NOMO-1 treated with dmso at 0.1 percent for 144 hours (cell line): ENCODE data around the gene ABHD12.
"Not testable (repeated sequence)": the region's sequence is repeated elsewhere in the genome, so short reads cannot be mapped to it uniquely, and the experiment has no call there.

Experiments
- DNase-seq: peaks from one replicate; lab custom pipeline; 2025; ENCODE audit not compliant: unreplicated experiment; lab: John Stamatoyannopoulos, UW

ABHD12 gene

DNA sequence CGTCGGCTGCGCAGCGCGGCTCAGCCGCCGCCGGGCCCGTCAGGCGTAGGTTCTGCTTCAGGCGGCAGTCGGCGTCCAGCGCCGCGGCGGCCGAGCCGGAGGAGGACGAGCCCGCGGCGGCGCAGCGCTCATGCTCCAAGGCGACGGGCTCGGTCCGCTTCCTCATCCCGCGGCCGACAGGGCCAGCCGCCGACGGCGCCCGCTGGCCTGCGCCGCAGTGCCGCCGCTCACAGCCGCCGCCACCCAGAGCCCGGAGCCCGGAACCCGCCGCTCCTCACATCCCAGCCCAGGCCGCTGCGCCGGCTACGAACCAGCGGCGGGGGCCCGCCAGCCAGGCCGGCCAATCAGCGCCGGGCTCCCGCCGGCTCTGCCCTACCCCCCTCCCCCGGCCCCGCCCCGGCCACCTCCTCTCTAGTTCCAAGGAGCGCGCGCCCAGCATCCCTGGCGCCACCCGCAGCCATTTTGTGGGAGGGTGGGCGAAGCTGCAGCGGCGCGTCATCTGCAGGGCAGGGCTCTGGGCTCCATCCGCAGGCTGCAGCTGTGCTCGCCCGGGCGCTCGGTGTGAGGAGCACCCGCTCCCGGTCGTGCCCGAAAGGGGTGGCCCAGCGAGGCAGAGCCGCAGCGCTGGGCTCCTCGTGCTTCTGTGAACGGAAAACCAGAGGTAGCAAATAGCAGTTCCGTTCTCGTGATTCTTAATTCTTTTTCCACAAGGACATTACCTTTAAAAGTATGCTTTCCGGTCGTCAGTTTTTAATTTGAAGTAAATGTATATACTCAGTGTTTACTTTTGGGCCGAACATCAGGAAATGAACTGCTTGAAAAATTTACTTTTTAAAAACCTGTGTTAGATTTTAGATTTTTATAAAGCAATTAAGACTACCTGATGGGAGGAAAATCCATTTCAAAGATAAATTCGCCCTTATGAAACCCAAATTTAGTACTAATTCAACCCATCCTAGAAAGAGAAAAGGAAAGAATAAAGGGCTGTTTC is at the start of gene ABHD12:
Gene ABHD12 (minus strand): TSS at position 298 of the 991 bp plus-strand sequence. CDS start 132 bp downstream, at position 166.
- DNase-seq = peak; percentile 95

DNA sequence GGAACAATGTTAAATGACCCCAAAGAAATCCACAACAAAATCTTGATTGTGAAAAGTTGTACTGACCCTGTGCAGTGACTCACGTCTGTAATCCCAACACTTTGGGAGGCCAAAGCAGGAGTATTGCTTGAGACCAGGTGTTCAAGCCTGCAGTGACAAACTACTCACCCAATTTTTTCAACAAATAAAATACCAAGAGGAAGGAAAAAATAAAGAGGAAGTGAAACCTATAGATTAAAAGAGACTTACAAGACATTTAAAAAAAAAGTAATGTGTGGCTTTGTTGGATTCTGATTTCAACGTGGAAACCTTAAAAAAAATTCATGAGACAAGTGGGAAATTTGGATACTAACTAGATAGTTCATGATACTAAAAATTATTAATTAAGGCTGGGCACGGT is 48.7 kb upstream of the ABHD12 start:
- DNase-seq = peak; percentile 42

DNA sequence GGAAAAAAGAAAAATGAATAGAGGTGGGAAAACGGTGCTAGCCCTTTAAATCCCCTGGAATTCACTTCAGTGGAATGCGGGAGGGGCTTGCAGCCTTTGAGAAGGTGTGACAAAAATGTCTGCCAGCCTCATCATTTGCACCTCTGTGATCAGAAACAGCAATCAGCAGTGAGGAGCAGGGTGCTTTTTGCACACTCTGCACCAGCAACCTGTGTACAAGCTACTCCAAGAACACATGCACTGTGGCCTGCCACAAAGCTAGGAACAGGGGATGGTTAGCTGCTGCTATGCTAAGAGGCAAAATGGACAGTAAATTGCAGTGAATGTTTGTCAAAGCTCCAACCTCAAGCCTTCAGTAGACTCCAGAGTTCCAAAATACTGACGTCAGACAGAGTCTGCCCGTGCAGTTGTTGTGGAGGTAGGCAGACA is 46.5 kb upstream of the ABHD12 start:
- DNase-seq = no peak

DNA sequence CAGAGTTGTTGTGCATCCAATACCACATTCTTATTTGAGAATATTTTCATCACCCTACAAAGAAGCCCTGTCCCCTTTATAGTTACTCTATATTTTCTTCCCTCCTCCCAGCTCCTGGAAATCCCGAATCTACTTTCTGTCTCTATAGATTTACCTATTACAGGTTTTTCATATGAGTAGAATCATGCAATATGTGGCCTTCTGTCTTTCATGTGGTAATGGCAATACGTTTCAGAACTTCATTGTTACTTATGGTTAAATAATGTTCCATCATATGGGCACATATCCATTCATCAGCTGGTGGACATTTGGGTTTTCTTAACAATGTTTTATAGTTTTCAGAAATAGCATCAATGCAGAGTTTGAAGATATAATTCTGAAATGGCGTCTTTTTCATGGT is 33.9 kb upstream of the ABHD12 start:
- DNase-seq = no peak

DNA sequence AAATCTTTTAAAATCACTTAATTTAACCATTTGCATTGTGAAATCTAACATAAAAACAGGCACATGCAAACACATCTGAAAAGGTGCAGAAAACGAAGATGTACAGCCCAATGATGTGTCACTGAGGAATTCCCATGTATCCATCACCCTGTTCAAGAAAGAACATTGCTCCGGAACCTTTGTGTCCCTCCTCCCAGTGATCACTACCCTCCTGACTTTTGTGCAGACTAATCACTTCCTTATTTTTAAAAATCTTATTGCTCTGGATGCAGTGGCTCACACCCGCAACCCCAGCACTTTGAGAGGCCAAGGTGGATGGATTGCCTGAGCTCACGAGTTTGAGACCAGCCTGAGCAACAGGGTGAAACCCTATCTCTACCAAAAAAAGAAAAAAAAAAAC is 31.4 kb upstream of the ABHD12 start:
- no peak for DNase-seq

DNA sequence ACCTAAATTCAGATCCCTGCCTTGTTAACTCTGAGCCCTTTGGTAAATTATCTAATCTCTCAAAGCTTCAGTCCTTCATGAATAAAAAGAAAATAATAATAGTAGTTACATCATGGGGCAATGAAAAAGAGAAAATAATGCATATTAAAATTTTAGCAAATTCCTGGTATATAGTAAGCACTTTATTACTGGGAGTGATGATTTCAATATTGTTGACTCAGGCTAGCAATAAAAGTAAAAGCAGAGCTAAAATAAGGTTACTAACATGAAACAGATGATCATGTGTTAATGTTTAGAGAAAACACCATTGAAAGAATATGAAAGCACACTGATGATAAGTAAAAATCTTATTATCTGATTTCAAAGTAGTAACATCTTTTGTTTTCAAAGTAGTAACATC is 30.5 kb upstream of the ABHD12 start:
- DNase-seq = no peak

DNA sequence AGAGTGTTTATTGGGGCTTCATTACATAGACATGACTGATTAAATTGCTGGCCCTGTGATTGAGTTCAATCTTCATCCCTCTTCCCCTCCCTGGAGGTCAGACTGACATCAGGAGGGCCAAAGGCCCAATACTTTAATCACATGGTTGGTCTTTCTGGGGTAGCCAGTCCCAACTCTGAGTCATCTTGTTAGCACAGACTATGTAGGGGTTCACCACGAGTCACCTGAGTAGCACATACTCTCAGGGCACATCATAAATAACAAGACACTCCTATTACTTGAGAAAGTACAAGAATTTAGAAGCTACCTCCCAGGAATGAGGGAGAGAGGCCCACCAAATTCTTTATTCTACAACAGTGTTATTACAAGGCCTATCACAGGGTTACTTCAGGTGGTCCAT is 28.1 kb upstream of the ABHD12 start:
- DNase-seq = no peak

DNA sequence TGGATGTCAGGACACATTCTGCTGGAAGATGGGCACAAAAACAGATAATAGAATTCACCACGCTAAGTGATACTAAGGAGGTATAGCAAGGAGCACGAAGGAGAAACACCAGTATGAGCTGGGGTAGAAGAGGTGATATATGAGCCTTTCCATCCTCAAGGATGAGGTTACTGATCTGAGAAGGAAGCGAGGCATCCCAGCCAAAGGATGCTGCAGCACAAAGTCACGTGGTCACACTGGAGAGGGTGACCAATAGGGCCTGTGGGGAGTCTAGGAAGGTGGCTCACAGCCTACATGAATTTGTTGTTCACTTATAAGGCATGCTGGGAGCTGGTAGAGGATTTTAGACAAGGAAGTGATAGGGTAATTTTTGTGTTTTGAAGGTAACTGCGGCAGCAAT is 18.3 kb upstream of the ABHD12 start:
- no peak for DNase-seq

DNA sequence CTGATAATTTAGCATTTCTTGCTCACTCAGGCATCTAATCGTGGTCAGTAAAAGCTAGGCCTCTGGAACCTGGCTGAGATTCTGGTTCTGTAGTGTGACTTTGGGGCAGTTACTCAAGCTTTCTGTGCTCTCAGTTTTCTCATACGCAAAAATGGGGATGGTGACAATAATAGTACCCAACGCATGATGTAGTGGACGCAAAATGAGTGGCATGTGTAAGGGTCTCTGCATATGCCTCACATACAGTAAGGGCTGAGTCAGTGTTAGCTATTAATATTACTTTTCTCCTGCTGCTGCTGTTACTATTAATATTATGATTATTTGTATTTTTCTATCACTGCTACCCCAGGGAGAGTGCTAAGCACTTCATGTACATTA is 17.5 kb upstream of the ABHD12 start:
- no peak for DNase-seq

DNA sequence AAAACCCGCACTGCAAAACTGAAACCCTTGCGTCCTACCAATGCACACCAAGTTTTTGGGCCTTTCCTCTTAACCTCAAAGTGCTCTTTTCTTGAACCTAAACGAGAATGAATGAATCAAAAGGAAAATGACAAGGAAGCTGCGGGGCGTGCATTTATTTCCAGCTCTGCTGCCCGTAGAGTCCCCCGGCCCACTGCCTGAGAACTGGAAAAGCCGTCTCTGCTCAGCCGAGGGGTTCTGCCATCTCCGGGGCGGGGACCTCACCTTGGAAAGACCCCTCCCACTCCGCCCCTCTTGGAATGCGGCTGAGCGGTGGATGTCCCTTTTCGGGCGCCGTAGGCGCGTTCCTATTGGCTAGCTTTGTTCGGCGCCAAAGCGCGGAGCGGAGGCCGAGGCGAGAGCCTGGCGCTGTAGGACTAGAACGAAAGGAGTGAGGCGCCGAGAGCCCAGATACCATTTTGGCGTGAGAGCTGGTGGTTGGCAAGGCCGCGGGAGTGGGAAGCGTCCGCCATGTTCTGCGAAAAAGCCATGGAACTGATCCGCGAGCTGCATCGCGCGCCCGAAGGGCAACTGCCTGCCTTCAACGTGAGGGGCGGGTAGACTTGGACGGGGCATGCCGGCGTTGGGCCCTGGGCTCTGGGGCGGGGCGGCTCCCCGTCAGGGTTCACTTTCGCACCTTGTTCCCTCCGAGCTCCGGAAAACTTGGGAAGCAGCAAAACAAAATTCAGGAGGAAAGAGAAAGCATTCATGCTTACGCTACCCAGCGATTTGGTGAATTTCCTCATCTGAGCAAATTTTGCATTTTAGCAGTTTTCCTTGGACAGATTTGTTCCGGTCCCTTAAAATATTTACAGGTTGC is 16.9 kb upstream of the ABHD12 start, which contains the start of gene GINS1:
Gene GINS1 (plus strand): TSS at position 363 of the 859 bp plus-strand sequence. CDS start 148 bp downstream, at position 511.
- DNase-seq = peak; percentile 78

DNA sequence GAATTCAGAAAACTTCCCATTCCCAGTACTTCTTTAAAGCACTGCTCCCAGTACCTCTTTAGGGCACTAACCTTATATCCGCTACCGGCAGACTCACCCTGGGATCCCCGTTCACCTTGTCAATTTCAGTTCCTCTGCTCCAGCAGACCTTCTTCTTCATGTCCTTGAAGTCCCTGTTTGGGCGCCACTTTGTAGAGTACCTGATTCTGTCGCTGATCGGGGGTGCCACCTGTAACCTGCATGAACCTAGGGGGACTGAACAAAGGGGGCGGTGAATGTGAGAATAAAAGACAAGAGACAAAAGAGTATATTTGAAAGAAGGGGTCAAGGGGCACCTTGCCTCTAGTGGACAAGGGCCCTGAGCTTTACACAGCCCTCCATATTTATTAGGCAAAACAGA is 11.9 kb upstream of the ABHD12 start:
- no peak for DNase-seq

DNA sequence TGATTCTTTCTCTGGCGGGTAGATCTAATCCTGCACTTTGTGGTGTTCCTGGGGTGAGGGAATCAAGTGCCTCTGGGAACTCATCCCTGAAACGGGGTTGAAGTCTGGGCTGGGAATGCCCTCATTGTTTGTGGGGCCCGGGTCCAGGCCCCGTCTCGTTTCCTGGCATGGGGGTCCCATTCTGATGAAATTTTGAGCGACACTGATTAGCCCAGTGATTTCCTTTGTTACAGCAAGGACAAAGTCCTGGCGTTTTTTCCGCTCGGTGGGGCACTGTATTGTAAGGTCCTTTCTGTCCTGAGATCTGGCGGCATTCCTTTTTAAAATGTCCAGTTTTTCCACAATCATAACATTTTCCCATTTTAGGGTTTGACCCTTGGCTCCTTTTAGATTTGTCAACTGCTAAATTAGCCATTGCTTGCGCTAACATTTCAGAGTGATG is 9.7 kb upstream of the ABHD12 start:
- not testable (repeated sequence) for DNase-seq

DNA sequence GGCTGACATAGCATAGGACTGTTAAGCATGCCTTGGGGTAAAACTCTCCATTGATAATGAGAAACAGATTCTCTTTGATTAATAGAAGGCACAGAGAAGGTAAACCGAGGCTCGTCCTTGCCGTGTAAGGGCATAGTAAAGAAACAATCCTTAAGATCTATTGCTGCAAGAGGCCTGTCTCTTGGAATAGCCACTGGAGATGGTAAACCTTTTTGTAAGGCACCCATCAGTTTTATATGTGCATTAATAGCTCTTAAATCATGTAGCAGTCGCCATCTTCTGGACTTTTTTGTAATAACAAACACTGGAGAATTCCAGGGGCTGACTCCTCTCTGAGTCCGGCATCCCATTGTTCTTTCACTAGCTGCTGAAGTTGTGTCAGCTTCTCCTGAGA is 8.4 kb upstream of the ABHD12 start:
- peak; percentile 9 for DNase-seq

DNA sequence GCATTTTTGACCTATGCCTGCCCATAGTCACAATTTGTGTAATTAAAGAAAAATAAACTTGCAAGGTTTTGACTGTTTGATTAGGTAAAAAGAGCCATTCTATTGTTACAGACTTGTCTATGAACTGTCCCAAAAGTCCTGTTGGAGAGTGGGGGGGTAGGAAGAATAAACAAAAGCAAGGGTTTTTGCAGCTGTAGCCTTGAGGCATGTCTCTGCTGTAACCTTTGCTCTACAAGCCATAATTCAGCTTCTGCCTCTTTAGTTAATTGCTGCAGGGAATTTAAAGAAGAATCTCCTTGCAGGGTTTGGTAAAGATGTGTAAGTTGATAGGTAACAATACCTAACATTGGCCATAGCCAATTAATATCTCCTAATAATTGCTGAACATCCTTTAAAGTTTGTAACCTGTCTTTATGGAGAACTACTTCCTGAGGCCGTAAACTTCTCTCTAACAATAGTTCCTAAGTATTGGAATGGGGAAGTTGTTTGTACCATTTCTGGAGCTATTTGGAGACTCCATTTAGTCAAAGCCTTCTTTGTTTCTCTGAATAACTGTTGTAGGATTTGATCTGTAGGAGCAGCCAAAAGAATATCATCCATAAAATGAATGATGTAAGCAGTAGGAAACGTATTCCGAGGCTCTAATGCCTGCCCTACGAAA is 7.9 kb upstream of the ABHD12 start:
- no peak for DNase-seq

DNA sequence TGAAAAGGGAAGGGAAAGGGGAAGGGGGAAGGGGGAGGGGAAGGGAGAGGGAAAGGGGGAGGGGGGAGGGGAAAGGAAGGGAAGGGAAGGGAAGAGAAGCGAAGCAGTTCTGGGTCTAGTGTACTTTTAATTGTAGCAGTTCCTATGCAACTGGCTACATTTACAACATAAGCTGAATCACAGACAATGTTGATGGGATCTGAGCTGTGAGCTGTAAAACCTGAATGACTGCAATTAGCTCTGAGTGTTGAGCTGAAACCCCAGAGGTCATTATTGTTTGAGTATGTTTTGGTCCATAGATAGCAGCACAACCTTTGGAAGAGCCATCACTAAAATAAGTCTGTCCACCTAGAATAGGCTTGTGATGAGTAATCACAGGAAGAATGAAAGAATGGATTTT is 7.2 kb upstream of the ABHD12 start:
- no peak for DNase-seq

DNA sequence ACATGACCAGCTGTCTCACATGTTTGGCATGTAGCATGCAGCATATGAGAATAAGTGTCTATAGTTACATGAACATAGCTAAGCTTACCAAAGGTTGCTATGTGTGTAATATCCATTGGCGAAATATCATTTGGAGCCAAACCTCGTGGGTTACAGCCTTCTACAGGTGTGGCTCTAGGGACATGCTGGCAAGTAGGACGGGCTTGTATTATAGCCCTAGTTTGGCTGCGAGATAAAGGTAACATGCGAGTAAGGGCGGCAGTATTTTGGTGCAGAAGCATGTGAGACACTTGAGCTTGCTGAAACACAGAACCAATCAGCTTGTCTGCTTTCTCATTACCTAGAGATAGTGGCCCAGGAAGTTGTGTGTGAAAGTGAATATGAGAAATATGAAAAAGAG is 6.5 kb upstream of the ABHD12 start:
- no peak for DNase-seq

DNA sequence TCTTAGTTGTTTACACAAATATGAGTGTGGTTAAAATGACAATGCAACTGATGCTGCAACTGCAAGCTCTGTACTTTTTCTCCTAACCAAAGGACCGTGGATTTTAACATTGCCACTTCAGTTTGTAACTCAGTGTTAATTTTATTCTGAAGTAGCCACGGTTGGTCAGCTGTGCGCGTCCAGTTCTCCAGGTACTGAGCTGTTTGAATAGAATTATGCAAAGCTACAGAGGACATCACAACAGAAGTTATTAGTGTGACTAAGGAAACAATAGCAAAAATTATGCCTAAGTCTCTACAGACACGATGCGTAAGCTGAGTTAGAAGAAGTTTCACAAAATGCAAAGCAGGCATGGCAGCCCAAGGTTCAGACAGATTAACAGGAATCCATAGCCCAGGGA is 4.4 kb upstream of the ABHD12 start:
- DNase-seq = no peak

DNA sequence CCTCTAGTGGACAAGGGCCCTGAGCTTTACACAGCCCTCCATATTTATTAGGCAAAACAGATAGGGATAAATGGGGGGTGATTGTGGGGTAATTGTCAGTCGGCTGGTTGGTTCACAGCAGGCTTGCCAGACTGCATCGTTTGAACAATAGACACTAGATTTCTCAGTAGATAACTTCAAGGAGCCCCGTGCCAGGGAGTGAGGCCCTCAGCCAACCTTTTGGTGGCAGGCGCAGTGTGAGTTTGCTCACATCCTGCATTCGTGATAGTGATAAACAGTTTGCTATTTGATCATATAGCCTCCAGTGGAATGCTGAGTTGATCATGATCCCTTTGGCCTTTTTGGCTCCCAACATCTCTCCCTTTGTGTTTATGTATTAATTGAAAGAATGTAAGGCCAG is 3.6 kb upstream of the ABHD12 start:
- no peak for DNase-seq

DNA sequence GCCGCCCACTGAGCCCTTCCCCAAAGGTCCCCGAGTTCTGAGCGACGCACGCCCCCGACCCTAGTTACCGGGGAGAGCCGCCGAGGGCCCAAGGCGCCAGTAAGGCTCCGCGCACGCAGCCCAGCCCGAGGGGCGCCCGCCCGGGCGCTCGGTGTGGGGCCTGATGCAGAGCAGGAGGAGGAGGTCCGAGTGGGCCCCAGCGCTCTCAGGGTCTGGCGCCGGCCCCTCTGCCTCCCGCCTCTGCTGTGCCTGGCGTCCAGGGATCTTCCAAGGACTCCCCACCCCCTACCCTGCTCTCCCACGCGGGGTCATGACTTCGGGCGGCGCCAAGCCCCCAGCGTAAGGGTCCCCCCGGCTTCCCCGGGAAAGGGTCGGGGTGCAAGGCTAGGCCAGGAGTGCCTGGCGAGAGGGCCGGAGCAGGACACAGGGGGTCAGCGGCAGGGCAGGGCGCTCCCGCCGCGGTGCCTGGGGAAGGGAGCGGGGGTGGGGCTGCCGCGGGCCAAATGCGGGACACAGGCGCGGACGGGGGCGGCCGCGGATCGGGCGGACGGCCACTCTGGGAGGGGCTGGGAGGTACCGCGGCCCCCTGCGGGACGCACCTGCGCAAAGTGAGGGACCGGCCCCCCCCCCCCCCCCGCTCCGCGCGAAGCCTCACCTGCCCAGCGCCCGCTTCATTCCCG is 637 bp downstream of the ABHD12 start:
- DNase-seq = no peak

DNA sequence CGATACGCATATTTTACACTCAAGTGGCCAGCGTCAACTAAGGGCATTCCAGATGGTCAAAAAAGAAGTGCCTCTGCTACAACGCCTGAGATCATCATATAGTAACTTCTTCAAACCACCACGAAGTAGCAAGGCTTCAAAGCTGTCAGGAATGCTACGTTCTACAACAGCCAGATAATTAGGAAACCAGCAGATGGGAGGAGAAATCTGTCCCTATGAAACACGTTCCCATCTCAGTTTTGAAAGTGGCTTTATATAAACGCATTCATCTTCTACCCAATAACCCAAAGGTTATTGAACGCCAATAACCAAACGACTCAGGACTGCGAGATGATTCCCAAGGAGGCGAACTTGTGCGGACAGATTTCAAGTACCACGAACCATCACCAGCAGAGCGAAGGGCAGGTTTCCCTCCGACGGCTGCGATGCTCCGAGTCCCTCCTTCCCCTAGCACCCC is 1.2 kb downstream of the ABHD12 start:
- DNase-seq = no peak
